Activated T-helper 1 cell treated with anti-CD3 and anti-CD28 coated beads, Interleukin-2, amount 50 U/mL, for 16 hours (primary cell): ENCODE measurements around the gene RARB.

Source experiments
- DNase-seq, 2 donors: peaks; one replicate each; pipeline ENCODE4 v3.0.0-alpha.2; 2020; ENCODE audit warnings: low read depth in 1 of 2, low spot score in 1 of 2

RARB gene

DNA sequence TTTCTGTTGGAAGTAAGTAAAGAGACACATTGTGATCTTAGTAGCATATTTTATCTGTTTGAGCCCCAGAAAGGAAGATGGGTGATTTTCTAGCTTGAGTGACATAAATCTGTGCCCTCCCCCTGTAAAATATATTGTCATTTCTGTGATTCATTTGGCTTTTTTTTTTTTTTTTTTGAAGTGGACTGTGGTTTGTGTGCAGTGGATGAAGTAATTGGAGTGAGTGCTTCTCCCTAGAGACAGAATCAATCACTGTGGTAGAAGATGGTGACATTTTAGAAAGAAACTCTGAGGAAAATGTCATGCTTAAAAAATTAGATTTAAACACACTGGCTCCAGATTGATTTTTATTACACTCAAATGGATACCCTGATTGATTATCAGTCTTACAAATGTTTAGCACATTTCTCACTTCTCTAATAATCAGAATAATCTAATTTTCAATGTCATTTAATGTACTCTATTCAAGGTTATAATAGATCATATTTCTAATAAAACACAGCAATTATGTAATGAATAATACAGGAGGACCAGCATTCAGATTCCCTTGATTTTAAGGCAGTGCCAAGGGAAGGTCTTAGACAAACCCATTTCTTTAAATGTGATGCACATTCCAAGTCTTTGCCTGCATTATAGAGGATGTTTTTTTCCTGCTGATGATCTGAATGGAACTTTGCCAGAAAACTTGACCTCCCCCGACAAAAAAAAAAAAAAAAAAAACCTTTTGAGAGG is 120.0 kb downstream of the RARB start:
- no peak for DNase-seq

DNA sequence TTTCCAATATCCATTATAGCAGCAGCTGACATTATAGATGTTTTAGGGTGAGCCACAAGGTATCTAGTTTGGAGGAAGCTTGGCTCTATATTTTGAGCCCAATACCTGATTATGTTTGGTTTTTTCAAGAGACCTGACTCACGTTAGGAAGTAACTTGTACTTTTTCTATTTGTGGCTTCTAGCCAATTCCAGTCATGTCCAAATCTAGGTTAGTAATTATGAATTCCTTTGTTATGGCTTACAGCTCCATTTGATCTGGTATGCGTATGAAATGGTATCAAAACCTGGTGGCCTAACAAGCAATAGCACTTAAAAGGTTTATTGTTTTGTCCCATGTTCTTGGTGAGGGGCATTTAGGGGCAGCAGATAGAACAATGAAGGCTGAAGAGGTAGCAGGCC is 120.8 kb downstream of the RARB start:
- DNase-seq = no peak

DNA sequence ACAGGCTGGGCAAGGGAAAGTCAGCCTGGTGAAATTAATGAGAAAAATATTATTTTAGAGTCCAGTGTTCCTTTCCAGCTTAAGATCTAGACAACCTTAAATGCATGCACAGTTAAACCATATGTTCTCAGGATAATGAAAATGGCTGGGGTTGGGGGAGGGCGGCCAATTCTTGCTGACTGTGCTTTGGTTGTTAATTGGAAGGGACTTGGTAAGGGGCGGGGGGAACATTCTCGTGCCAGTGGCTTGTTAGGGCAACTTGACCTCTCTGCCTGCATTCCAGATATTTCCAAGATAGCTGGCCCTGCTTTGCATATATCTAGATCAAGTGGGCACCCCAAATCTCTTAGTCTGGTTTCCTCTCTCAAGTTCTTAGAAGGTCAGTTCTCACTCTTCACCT is 124.2 kb downstream of the RARB start:
- no peak for DNase-seq

- no peak for DNase-seq
Observed at GRCh38 chr3:25554376-25554775, 126.3 kb downstream of the RARB start.

- no peak for DNase-seq
Observed at GRCh38 chr3:25555695-25556437, 127.8 kb downstream of the RARB start.

DNA sequence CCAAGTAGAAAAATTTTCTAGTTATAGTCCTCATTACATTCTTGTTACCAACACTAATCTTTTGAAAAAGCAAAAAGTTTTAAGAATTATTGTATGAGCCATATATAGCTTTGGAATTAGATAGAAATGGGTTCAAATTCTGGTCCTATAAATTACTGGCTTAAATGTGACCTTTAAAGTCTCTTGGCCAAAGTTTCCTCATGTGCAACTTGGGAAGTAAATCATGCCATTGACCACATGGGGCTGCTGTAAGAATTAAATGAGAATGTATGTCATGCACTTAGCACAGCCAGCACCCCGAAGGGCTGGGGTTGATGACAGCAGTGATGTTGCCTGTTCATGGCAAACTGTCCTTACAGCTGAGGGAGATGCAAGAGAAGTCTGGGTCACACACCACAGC is 128.4 kb downstream of the RARB start:
- no peak for DNase-seq

DNA sequence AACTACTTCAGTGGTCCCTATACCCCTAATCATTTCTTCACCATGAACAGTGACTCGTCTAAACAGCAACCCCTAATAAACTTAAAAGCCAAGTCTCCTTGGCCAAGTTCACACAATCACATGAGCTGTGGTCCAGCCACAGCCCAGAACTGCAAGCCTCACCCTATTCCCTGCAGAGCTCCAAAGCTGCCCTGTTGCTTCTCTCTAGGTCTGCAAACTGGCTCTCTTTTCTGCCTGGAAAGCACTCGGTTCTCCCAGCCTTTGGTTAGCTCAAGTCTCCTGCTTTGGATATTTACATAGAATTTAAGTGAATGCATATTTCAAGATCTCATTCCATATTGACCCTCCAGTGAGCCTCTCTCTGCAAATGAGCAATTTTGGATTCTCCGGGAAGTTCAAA is 129.6 kb downstream of the RARB start:
- no peak for DNase-seq

DNA sequence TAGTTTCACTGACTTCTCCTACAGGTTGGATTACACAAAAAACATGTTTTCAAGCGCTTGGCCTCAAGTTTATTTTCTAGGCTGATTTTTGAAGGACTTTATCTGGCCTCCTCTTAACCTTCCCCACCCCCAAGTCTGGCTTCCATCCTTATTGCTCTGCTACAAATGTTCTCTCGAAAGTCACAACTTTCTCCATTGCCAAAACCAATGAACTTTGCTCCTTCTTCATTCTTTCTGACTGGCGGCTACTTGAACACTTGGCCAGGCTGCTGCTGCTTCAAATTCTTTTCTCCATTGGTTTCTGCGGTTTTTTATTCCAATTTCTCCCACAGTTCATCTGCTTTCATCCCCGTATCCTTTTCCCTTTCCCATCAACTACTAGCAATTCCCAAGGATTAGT is 130.1 kb downstream of the RARB start:
- no peak for DNase-seq

DNA sequence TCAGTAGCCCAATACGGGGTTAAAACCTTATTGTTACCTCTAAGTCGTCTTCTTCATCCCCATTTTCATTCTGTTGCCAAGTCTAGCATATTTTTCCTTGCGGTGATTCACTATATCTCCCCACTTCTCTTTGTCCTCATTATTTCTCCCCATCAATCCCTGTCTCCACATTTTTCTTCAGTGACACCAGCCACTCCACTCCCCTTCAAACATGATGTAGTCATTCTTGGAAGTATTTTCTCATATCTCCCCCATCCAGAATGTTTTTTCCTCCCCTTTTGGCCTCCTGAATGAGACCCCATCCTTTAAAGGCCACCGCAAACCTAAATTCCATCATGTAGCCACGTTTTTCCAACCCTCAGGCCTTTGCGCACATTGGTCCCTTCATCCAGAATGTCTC is 130.7 kb downstream of the RARB start:
- DNase-seq = no peak

GRCh38 chr3:25563601-25564000 is 135.5 kb downstream of the RARB start:
- DNase-seq = no peak

DNA sequence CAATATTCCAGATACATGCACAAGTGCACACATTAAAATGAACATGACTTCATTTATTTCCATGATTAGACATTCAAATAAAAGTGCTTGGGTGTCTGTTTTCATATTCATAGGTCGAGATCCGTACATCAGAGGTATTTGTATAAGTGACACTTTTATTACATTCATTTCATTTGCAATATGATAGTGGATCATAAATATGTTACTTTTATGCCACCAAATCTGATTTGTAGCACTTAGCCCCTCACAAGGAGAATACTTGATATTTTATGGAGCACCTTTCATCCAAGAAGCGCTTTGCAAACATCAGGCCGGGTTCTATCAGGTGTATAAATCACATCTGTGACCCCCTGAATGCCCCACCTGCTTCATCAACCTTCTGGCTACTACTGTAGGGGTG is 136.0 kb downstream of the RARB start:
- DNase-seq = no peak

GRCh38 chr3:25565807-25566206 is 137.7 kb downstream of the RARB start:
- DNase-seq = no peak

GRCh38 chr3:25566358-25566920 is 138.4 kb downstream of the RARB start:
- DNase-seq = no peak

DNA sequence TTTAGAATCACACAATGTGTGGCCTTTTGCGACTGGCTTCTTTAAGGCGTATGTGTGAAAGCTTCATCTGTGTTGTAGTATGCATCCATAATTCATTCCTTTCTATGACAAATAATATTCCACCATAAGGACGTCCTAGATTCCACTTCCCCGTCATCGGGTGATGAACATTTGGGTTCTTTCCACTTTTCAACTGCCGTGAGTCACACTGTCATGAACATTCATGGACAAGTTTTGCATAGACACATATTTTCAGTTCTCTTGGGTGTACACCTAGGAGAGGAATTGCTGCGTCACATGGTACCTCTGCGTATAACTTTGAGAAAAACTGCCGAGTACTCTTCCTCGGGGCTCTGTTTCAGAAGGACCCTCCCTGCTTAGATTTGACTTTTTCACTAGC is 139.3 kb downstream of the RARB start:
- DNase-seq = no peak

- DNase-seq = no peak
Observed at GRCh38 chr3:25567806-25568524, 139.9 kb downstream of the RARB start.

DNA sequence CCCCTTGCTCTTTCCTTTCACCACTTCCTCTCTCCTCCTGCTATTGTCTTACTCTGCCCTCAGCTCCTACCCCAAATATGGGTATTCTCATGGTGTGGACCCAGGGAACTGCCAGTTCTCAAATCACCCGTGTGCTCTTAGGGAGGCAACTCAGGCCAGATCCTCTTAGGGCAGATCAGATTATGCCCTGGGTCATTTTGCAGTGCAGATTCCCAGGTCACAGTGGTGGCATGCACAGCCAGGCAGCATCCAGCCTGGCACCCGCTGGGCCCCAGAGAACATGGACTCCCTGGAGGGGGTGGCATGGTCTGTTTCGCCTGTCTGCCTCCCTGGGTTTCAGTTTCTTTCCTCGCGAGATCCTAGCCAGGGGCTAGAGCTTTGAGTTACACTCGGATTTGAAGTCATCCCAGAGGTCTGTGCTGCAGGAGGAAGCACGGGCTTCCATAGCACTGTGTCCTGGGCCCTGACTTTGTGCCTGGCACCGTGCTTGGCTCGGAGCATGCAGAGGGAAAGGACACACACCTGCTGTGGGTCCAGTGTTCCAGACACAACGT is 140.5 kb downstream of the RARB start:
- no peak for DNase-seq

DNA sequence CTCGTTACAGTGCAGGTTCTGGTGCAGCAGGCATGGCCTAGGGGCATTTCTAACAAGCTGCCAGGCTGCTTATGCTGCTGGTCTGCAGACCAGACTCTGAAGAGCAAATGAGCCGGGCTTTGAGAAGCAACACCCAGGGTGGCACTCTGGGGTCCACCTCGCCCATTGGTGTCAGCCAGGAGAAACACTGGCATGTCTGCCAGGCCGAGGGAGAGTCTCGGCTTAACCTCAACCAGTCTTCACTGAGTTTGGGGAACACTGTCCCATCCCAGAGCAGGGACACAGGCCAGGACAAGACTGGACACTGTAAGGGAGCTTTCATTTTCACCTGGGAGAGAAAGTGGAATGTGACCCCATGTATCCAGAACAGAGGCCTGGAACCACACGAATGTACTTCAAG is 143.2 kb downstream of the RARB start:
- DNase-seq = no peak

- DNase-seq = no peak
Observed at GRCh38 chr3:25572336-25572735, 144.3 kb downstream of the RARB start.

DNA sequence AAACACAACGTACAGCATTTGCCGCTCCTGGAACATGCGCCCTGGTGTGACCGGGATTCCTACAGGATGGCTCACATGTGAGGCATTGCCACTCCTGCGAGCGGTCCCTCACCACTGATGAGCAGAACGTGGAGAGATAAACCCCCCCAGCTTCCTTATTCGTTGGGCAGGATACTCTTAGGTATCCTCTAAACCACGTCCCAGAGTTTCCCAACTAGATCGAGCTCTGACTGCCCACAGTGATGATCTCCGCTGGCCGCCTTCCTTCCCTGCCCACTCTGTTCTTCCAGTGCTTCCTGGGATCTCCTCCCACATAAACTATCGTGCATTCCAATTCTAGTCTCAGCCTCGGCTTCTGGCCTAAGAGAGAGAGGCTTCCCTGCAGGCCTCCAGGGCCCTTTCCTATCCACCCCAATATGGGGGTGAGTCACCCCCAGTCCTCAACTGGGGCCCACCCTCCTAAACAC is 144.9 kb downstream of the RARB start:
- no peak for DNase-seq

DNA sequence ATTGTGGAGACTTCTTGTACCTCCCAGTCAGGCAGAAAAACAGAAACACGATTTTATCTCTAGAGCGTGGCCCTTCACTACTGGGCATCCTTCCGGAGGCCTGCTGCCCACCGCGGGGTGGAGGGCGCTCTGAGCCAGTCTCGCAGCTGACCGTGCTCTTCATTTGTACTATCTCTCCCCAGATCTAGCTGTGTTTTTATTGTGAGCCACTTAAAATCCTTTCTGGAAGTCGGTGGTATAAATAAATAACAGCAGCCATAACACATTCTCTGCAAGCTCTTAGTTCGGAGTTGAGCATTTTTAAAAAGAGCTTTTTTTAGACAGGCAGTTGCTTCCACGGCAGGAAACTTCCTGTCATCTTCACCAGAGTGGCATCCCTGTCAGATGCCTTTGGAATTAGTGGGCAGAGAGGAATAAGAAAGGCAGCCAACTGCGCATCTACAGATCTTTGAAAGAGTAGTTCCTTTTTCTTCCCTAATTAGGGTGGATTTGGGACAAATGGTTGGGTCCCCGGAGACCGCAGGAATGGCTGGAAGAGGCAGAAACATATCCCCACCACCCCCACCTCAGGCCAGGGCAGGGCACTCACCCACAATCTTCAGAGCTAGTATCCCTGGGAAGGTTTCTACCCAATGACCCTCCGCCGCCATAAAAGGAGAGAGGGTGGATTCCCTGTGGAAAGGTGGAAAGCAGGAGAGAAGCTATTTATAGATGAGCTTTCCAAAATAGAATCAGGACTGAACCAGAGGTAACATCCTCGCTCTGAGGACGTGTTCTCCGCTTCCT is 145.5 kb downstream of the RARB start:
- no peak for DNase-seq
